ENCODE data around the gene ACVR1C.
A peak's percentile ranks its signal among the peaks of the same experiment; 100 is the strongest.

The ACVR1C gene

DNA sequence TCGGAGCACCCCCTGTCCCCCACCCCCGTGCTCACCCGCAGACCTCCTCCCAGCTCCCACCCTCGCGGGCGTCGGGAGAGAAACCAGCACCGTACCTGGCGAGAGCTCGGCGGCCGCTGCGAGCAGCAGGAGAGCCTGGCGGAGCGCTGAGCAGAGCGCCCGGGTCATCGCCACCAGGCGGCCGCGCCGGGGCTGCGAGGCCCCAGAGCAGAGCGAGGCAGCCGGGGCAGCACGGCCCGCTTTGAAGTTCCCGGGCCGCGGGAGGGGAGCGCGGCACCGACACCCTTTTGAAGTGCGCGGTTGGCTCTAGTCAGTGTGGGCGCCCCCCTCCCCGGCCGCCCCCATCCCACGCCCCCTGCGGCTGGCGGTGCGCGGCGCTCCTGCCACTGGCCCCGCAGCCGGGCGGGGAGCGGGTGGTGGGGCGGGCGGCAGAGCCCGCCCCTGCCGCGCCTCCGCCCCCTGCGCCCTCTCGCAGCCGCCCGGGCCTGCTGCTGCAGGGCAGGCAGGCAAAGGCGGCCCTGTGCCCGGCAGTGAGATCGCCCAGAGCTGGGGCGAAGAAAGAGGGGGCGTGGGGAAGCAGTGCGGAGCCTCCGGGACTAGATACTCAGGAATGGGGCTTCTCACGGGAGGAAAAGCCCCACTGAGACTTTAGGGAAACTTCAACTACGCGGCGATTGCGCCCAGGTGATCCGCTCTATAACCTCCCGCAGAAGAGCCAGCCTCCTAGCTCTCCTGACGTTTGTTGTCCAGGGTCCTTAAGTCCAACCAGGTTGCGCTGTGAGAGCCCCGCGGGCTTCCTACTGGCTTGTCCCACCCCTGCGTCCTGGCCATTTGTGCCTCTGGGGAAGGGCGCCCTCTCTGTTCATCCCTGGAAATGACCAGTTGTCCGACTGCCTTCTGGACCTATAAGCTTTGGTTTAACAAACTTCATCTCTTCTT is at the start of gene ACVR1C:
TSS of gene ACVR1C (minus strand) at position 388 of the 939 bp plus-strand sequence. CDS start at position 168, 220 bp downstream.
- DNase-seq, result peak; percentile 67

DNA sequence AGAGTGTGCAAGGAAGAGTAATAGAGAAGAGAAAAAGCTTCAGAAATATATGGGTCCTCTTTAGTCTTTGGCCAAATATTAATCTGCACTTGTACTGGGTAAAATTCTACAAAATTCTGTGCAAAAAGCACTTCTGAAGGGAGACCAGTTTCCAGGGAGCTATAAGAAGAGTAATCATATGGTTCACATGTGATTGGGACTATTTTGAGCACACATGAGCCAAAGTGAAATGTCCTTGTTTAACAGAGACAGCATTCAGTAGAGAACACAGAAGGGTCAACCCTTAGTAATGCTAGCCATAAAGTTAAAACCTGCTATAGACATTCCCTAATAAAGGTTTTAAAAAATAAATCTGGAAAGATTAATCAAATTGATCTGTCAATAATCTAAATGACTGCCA is 49.3 kb upstream of the ACVR1C start:
- DNase-seq, result no peak

DNA sequence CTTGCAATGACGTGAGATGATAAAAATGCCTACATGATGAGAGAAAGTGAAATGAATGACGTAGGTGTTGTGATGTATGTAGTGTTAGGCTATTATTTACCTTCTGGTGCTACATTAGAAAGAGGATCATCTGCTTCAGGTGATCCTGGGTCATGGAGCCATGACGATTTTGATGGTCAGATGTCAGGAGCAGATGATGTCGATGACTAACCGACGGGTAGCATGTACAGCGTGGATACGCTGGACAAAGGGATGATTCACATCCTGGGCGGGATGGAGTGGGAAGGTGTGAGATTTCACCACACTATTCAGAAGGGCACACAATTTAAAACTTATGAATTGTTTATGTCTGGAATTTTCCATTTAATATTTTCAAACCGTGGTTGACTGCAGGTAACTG is 43.5 kb upstream of the ACVR1C start:
- no peak for DNase-seq

DNA sequence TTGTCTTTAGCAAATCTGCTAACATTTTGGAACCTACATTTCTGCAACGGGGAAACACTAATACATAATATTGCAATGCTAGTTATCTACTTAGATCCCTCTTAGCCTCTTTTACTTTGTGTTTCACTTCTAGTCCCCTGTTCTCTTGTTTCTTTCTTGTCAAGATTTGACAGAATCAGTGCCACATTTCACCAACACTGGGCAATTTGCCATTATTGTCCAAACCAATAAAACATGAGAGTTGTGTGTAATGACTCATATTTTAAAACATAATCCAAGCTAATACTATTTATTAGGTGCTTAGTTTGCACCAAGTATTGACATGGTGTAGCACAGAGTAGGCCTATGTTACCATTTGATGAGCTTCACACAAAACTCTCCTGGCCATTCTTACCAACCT is 33.7 kb upstream of the ACVR1C start:
- DNase-seq, result no peak

DNA sequence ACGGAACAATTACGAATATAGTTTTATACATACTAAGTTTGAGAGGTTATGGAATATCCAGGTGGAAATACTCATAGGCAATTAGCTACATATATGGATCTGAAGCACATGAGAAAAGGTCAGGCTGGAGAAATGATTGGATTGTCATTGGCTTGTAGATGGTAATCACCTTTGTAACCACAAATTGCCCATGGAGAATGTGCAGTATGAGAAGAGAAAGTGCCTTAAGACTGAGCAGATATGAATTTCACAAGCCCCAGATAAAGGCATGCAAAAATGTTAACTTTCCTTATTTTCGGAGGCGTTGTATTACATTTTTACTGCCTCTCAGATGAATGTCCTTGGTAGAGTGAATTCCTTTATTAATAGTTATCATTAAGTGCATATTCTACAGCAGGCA is 33.1 kb upstream of the ACVR1C start:
- no peak for DNase-seq

DNA sequence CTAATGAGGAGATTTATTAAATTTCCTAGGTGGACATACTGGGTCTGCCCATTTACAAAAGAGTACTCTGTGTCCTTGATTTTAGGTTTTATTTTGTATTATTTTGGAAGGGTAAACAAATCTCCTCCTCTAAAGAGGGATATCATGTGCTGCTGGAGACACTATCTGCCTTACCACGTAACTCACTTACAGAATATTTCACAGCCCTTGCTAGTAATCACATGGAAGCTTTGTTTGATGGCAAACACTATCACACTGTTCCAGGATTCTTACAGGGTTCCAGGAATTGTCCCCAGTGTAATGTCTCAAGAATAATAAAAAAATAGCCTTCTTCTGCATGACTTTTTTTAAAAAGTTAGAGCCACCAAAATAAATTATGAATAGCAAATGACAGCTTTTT is 29.2 kb upstream of the ACVR1C start:
- no peak for DNase-seq

DNA sequence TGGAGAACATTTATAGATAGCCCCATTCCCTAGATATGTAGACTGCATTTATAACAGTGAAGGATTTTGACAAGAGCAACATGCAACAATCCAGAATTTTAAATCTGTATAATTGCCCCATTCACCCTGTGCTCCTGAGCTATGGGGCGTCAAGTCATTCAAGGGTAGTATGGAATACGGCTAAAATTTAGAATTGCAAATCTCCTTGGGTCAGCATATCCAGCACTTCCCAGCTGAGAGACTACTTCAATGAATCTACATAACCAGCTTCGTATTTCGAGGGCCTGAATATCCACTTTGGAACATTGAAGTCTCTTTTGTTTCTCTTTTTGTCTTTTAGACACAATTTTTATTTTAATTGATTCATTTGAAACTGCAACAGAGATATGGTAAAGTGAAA is 28.4 kb upstream of the ACVR1C start:
- no peak for DNase-seq

DNA sequence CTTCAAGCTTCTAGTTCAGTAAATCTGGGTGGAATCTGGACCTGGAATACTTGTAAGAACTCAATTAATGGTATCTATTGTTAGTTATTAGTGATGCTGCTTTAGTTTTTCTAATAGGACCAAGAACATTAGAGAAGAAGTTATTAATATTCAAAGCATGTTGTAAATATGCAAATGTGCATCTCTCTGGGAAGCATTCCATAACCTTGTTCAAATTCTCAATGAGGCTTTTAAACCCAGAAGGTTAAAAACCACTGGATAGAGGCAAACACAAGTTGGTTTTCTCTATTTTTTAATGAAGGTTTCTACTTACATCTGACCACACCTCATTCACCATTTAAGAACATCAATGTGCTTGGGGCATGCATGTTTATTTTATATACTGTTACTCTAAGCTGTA is 16.1 kb upstream of the ACVR1C start:
- DNase-seq, result no peak

DNA sequence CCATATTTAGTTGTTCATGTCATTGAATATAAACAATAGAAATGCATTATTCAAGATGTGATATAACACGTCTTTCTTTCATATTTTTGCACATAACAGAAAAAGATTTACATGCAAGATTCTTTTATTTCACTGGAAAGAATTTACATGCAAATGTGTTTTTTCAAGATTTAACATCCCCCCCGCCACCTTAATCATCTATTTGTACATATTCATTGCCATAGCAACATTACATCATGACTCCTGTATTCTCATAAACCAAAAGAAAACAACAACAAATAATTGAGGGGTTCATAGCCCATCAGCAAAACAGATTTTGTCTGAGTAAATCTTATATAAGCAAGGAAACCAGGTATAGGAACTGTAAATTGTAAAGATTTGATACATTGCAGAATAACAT is 3.2 kb upstream of the ACVR1C start:
- DNase-seq, result no peak

DNA sequence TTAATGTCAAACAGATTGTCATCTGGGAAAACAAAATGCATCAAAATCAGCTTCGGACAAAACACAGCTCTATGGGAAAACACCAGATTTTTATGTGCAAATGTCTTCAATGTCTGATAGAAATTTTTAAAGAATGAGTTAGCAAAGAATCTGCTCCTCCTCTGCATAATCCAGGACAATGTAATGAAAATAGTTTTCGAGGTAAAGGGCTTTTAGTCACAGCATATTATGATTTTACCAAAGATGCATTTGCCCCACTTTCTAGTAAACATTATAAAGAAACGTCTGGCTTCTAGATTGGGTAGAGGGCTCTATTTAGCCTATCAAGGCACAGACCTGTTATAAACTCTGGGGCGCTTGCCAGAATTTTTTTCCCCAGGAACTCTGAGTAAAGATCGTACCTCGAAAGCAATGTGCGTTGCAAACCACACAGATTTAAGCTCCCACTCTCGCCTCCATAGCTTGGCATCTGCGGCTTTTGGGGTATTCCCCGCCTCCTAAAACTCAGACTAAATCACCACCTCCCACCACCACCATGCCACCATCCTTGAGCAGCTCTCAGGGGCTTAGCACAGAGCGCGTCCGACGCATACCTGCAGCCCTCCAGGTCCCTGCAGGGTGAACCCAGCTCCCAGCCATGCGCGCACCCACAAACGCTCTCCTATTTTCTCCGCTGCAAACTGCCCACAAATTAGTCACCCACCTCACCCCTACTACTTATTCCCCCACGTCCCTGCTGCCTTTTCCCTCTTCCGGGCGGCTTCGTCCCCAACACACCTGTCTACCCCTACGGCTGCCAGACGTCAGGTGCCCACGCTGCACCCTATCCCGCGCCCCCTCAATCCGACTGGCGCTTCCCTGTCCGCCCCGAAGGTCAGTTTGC is 829 bp downstream of the ACVR1C start:
- peak; percentile 6 for DNase-seq

DNA sequence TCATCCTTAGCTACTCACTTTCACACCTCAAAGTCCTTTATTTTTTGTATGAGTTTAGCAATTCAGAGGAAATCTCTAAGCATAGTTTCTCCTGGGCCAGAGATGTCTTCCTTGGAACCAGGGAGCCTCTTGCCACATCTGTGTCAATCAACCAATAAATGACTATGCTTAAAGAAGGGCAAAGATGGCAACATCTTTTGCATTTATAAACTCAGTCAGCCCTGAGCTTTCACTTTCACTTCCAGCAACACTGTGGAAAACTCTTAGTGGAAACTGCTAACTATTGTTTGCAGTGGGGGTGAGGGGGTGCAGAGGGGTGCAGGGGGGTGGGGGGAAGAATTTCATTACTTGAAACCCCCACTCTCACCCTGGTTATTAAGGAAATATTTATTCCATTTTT is 3.4 kb downstream of the ACVR1C start:
- DNase-seq, result no peak

DNA sequence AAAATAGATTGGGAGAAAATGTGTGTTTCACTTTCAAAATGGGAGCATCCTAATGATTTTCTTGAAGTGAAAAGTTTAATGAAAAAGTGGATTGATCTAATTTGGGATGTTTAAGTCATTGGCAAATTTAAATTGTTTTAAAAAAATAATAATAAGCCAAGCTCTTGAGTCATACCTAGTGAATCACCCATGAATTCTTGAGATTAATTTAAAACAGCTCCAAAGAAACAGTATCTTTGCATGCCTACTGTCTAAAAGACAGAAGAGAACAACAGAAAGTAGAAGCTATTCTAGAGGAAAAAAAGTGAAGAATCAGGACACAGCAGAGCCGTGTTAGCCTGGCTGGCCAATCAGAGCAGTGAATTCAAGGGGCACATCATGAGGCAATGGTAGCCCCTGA is 7.7 kb downstream of the ACVR1C start:
- no peak for DNase-seq

DNA sequence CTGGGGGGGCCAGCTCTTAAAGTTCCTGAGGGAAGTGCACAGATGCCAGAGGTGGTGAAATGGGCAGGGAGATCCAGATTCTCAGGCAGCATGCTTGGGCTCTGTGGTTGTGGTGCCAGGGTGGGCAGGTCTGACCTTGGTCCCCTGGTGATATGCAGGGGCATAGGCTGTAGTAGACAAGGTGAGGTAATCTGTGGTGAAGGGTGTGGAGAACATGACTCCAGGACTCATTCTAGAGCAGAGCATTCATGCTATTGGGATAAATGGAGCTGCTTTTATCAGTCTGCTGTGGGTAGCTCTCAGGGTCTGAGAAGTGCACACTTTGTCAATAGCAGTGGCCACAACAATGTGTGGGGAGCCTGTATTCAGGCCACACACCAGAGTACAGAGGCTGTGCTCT is 16.9 kb downstream of the ACVR1C start:
- no peak for DNase-seq

DNA sequence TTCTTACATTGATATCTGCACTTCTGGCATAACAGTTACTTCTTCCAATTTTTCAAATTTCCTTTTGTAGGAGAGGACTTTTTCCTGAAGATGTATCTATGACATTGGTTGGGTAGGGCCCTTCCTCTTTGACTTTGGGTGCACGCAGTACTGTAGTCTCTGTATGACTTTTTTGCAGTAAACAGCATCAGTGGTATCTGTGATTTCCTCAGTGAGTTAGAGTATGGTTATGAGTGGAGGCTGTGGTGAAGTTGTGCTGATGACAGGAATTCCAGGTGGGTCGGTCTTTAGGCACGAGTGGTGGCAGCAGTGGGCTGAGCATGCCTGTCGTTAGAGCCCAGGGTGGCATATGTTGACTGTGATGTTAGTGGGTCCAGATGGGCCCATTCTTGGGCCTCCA is 17.6 kb downstream of the ACVR1C start:
- no peak for DNase-seq

DNA sequence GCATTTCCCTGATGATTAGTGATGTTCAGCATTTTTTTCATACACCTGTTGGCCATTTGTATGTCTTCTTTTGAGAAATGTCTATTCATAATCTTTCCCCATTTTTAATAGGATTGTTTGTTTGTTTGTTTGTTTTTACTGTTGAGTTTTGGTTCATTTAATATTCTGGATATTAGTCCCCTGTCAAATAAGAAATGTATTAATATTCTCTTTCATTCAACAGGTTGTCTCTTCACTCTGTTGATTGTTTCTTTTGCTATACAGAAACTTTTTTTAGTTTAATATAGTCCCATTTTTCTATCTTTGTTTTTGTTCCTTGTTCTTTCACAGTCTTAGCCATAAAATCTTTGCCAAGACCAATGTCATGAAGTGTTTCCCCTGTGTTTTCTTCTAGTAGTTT is 22.1 kb downstream of the ACVR1C start:
- no peak for DNase-seq

DNA sequence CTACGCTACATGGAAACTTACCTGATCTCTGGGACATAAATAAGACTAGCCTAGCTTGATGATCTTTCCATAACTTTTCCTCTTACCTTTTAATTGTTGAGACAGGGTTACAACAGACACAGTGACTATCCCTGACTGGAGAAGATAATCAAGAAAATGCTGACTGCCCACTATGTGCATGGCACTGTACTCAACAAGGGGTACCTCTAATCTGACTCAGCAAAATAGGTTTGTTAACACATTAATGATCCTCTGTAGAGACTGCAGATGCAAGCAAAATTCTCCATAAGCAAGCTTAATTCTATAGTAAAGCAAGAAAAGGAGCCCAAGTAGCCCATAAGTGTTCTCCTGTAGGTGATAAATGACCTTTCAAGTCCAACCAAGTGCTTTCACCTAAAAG is 25.5 kb downstream of the ACVR1C start:
- DNase-seq, result no peak

DNA sequence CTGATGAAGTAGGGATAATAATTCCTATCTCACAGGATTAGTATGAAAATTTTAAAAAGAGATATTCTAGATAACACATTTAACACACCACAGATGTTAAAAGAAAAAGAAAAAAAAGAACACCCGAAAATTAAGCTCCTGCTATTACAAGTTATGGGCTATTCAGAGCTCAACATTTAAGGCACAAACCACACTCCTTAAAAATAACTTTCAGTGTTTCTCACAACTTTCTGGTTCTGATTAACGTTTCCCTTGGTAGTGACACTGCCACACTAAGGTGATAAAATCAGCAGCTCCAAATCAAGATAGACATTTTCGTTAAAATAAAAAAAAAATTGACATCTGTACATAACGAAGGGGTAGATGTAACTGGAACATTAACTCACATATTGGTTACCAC is 26.9 kb downstream of the ACVR1C start:
- no peak for DNase-seq

DNA sequence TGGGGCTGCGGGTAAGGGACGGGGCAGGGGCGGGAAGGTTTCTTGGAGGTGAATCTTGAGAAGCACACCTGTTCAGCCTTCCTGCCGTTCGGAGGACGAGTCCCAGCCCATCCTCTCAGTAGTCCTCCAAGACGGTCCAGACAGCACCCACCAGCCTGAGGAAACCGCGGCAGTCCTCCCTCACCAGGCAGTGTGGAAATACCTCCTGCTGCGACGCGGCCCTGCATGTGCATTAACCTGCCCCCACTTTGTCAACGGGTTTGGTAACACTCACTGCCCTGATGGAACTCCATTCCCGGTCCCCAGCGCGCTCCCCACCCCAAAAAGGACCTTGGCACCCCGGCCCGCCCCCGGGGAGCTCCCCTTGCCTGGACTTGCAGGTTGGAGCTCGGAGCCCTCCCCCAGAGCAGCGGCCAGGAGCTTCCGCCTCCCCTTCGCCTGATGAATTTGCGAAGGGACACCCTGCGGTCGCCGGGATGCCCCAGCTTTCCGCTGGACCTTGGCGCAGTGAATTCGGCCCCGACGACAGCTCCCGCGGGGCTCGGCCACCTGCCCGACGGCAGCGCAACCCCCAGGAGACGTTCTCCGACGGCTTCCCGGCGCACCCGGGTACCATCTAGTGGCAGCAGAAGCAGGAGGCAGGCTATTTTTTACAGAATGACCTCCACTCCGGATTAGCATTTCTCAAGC is 31.5 kb downstream of the ACVR1C start:
- peak; percentile 47 for DNase-seq

DNA sequence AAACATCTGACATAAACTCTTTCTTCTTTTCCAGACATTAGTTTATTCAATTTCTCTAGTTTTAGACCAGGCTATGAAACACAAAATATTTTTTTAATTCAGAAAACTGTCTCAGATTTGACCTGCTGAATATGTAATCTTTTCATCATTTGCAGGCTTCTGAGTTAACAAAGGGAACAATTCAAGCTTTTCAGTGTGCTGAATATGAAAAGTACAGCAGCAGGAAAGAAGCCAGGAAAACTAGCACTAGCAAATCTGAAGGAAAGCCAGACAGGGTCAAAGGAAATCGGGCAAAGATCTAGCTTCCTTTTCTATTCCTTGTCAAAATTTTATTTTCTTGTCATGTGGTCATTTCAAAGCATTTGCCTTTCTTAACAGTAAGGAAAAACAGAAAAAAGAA is 35.3 kb downstream of the ACVR1C start:
- no peak for DNase-seq

DNA sequence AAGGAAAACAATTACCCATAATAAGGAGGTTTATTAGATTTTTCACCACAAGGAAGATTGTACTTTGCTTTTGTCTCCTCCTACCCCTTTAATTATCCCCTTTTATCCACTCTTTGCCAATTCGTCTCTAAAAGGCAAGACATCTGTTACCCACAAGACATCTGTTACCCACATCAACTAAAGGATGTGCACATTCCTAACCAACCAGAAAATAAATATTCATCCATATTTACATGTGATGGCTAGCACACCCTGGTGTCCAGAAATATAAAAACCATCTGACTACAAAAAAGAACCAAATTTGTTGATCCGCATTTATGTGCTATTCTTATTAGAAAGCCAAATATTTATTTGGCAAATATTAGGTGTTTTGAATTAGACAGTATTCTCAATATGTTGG is 35.7 kb downstream of the ACVR1C start:
- no peak for DNase-seq

DNA sequence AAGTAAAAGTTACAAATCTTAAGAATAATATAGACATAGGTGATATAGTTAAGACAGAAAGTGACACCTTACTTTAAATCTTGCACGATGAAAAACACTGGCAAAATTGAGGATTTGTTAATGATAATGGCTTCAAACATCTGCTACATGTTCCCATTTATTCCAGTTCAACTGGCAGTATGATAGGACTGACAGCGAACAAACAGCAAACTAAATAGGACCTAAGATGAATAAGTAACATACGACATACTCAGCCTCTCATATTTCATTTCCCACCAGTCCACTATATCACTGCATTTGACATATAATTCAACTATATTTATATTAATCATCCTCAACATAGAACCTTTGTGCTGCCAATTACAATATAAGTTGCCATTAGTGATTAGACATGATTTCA is 36.3 kb downstream of the ACVR1C start:
- no peak for DNase-seq

DNA sequence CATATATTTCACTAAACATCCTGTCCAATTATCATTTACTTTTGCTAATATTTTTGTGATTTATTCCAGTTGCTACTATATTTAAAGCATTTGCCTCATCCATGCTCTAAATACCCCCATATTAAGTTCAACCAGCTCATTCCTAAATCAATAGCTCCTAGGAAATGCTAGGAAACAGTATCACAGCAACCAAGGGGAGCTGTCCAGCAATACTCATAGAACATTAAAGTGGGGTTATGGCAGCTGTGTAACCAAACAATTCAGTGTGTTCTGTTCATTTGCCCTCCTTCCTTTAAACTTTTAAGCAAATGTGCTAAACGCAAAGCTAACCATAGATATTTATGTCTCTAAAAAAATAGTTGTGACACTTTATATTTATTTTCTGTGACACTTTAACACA is 41.1 kb downstream of the ACVR1C start:
- DNase-seq, result no peak

DNA sequence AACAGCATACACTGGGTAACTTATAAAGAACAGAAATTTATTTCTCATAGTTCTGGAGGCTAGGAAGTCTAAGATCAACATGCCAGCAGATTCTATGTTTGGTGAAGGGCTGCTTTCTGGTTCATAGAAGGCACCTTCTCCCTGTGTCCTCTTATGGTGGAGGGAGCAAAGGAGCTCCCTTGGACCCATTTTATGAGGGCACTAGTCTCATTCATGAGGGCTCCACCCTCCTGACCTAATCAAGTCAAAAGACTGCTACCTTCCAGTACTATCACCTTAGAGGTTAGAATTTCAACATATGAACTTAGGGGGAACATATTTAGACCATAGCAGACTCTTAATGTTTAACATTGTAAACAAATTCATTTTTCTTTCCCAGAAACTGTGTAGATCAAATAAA is 54.5 kb downstream of the ACVR1C start:
- DNase-seq, result no peak
